Limb (tissue), 2 donors: Measurements from ENCODE around the gene TRPM3.
A peak's percentile ranks its signal among the peaks of the same experiment; 100 is the strongest.

ENCODE experiments used
- DNase-seq, 2 donors: peaks; one replicate each; pipeline ENCODE4 v3.0.0-alpha.2; 2016; ENCODE audit errors: extremely low spot score in 2 of 2

The TRPM3 gene

DNA sequence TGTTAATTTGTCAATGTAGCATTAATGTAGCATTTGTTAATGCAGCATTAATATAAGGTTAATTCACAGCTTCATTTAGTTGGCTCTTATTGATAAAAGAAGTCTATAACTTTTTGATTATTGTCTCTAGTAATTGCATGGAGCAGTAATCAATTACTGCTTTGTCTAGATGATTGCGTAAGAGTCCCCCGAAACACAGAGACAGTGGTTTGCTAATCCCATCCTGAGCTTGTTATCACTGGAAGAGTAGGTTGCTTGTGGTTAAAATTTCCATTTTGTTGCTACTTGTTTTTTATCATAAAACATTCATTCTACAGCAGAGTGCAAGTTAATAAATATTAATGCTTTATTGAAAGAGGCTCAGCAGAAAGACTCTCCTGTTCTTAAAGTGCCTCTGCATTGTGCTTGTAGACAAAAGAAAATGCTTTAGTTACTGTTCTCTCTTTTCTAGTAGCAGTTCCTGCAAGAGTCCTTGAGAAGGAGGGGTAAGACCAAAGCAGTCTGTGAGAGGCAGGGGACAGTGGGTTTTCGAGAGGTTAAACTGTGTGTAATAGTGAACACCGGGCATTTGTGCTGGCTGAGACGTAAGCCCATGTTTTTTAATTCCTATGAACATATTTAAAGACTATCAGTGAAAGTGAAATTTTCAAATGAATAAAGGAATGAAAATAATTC lies 291.7 kb downstream of the TRPM3 start:
- no peak for DNase-seq

- no peak for DNase-seq
Measured at GRCh38 chr9:70826562-70826961, 294.9 kb downstream of the TRPM3 start.

DNA sequence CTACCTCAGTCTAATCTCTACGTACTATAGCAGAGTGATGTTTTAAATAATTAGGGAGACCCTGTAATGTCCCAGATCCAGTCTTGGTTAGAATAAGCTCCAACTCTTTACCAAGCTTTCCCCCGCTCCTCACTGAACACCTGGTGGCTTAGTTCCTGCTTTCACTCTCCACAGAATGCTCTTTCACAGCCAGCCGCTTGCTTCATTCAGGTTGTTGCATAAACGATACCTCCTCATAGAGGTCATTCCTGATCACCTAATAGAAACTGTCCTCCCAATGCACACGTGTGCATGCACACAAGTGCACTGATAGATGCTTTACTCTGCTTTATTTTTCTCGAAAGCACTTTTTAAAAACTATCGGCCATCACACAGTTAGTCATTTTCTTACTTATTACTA lies 298.1 kb downstream of the TRPM3 start:
- no peak for DNase-seq

- DNase-seq = no peak
Measured at GRCh38 chr9:70817311-70817710, 304.1 kb downstream of the TRPM3 start.

DNA sequence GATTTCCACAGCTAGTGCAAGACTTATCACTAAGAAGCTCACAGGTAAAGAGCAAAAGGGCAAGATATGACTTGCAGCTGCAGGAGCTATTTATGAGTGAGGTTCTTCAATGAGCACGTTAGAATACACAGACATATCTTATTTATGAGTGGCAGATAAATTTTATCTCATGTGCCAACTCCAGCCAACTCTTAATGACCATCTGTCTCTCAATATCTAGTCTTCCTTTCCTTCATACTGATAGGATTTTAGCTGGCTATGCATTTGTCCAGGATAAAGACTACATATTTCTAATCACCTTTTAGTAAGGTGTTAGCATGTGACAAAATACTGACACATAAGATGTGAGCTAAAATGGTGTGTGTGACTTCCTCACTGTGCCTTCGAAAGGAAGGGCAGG lies 304.5 kb downstream of the TRPM3 start:
- DNase-seq = no peak

GRCh38 chr9:70816316-70816715 lies 305.1 kb downstream of the TRPM3 start:
- DNase-seq = no peak

DNA sequence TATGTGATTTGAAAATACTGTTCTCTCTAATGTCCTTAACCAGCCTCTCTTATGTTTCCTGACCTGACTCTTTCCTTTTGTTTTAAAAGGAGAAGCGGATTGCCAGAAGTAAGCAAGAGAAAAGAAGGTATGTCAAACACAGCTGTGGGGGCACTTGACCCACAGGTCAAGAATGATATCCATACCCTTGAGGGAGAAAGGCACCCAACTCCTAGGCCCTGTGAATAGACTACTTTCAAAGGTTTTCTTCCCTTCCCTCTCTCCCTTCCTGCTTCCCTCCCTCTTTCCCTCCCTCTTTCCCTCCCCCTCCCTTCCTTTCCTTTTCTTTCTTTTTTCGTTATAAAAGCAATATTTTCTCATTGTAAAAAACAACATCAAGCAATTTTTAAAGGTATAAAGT lies 306.8 kb downstream of the TRPM3 start:
- no peak for DNase-seq

- no peak for DNase-seq
Measured at GRCh38 chr9:70813141-70813540, 308.3 kb downstream of the TRPM3 start.

GRCh38 chr9:70811638-70812037 lies 309.8 kb downstream of the TRPM3 start:
- no peak for DNase-seq

DNA sequence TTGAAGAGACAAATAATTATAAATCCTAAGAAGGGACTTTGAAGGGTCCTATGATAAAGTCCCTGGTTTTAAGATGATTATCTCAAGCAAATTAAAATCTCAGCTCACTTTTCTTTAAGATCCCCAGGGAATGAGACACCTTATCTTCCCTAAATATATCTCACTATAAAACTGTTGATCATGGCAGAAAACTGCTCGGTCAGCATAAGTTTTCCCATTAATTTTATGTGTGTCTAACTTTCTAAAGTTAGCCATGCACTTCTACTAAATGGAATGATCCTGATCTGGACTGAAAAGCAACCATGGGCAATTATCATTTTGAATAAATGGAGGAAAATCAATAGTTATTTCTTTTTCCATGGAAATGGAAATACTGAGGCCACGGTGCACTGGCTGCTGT lies 314.5 kb downstream of the TRPM3 start:
- DNase-seq = no peak

- peak; percentile 28 to 39 for DNase-seq
Measured at GRCh38 chr9:70805949-70806348, 315.5 kb downstream of the TRPM3 start.

DNA sequence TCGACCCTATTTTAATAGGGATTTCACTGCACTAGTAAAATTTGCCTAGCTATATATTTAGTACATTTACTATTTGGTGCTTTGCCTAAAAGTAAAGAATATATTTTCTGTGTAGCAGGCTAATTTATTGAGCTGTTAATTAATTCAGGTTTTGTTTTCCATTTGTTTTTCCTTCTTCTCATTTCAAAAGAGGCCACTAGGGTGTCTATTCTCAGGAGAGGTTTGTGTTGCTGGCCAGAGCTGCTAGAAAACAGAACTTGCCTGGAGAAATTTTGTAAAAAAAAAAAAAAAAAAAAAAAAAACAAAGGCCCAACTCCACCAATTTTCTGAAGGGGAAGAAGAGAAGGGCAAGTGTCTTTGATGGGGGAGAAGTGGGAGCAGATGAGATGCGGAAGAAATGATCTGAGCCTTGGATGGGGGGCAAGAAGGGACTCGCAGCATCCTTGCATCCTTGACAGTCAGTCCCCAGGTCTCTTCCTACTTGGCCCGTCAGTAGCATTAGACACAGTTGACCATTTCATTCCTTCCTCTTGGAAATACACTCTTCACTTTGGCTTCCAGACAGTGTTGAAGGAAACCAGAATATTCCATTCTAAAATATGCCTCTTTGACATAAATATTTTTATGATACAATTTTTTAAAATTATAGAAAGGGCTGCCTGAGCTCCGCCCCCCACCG lies 318.5 kb downstream of the TRPM3 start:
- DNase-seq = no peak

GRCh38 chr9:70802206-70802605 lies 319.2 kb downstream of the TRPM3 start:
- no peak for DNase-seq

- DNase-seq = peak in 1 of 2 donors; percentile 52
Measured at GRCh38 chr9:70801181-70801829, 320.1 kb downstream of the TRPM3 start.

DNA sequence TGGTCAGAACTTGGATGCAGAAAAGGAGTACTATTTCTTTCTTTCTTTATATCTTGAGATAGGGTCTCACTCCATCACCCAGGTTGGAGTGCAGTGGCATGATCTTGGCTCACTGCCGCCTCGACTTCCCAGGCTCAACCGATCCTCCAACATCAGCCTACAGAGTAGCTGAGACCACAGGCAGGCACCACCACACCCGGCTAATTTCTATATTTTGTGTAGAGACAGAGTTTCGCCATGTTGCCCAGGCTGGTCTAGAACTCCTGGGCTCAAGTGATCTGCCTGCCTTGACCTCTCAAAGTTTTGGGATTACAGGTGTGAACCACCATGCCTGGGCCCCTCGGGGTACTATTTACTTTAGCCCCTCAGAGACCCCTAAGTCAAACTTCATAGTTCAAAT lies 323.4 kb downstream of the TRPM3 start:
- no peak for DNase-seq

DNA sequence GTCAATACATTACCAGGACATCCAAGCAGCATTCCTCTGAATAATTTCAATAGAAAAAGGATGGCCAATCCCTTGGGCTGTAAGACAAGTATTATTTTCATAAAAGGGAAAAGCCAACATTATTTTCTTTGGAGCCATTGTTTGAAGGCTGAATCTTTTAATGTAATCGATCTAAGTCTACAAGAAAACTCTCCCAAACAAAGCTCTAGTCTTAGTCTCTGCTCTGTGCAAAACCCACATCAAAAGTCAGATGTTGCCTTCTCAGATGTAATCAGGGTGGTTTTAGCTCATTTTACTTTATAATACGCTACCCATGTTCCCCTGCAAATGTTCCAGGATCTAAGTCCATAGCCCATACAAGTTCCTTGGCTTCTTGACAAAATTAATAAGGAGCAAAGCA lies 325.6 kb downstream of the TRPM3 start:
- DNase-seq = no peak

GRCh38 chr9:70792796-70793195 lies 328.6 kb downstream of the TRPM3 start:
- DNase-seq = no peak

DNA sequence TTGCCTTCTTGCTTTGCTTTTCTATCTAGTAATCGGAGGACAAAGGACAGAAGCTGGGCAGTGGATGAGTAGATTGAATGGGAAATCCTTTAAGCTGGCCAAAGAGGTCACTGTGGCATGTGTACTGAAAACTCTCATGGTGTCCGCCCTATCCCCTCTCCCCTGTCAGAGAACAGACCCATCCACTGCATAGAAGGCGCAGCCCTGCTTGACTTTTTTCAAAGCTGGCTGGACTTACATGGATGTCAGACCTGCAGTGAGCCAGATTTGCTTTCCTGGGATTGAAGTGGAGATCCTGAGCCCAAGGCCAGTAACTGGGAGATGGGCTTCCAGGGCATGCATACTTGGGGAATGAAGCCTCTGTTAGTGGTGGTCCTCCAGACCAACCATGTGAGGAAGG lies 329.5 kb downstream of the TRPM3 start:
- no peak for DNase-seq

DNA sequence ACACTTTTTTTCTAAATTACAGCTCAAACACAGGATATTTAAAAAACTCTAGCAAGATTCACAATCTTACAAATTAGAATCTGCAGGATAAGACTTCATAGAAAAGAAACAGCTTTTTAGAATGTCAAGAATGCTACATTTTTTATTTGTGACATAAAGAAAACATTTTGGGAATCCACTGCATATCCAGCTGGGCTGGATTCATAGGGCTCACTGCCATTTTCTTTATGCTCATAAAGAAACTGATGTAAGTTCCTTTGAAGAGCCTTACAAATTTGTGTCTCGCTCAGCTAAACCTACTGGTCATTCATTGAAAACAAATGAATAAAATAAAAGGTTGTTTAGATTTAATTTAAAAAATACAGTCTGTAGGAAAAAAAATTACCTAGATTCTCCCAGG lies 332.3 kb downstream of the TRPM3 start:
- DNase-seq = no peak

DNA sequence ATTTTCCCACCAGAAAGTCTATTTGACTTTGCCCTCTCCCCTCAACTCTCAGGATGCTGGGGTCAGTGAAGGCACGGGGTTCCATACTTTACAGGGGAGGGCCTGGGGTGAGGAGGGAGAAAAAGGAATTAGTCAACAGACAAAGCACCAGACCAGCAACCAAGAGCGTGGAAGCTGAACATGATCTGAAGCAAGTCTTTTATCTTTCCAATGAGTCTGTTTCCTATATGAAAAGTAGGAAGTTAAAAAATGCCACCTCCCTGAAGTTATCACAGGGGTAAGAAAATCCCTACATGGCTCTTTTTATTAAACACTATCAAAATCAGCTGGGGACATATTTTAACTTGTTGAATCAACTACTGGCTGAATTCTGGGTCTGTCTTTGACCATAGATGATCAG lies 337.0 kb downstream of the TRPM3 start:
- no peak for DNase-seq

- no peak for DNase-seq
Measured at GRCh38 chr9:70778568-70778967, 342.9 kb downstream of the TRPM3 start.

DNA sequence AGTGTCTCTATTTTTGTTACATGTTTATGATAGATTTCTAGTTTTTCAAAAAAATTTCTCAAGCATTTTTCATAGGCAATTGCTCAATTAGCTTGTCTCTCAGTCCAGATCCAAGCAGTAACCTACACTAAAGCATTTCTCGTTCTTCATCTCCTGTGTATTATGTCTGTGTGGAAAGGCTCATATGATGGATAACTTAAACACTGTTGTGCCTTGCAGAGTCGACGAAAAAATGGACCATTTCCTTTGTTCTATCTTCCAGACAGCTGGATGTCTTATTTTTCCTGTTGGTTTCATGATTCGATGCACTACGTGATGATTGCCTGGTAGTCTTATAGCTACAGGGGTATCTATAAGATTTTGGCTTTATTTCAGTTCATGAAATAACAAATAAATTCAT lies 347.8 kb downstream of the TRPM3 start:
- no peak for DNase-seq

DNA sequence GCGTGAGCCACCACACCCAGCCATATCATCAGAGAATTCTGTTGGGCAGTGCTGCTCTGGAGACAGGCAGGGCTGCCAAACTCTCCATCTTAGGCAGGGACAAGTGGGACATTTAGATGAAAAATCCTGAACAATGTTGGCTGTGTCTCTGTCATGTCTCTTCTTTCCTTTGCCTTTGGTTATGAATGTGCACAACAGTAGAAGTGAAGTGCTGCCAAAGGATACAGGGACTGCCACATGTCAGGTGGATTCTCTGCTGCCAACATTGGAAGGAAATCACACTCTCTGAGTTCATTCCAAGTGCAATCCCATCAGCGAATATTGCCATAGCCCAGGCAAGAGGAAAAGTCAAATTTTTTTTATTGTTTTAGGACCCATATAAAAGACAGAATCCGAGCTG lies 348.8 kb downstream of the TRPM3 start:
- DNase-seq = no peak
